ENCODE results near the gene USP47. TPM values are rescaled to one million over a fixed set of nuclear protein-coding genes. Genes with fewer than 3 reads are reported as not detected.

Gene USP47
- total and polyA plus RNA-seq, 8 donors, result 40.9 to 127 (median 108) TPM

DNA sequence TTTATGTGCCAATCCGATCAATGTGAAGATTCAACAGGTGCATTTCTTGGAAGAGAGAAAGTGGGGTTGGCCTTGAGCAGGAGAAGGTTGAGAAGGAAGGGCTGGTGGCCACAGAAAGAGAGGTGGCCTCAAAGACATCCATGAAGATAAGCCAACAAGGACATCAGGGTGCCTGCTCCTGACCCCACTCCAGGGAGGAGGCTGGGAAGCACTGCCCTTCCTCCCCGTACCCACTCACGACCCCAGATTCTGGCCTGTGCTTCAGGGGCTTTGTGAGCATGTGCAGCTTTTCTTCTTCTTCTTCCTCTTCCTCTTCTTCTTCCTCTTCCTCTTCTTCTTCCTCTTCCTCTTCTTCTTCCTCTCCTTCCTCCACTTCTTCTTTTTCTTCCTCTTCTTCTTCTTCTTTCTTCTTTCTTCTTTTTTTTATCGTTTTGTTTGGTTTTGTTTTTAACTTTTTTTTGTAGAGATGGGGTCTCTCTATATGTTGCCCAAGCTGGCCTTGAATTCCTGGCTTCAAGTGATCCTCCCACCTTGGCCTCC lies 136.4 kb downstream of the USP47 start:
- H3K9me3 ChIP-seq, result no peaks in the 10 kb centered on the region
- no peak for TF ChIP-seq CTCF (IDR thresholded peaks at IDR 0.05)
- ATAC-seq, result no peak
- no peak overlapping the region for H3K4me3 ChIP-seq
- no peak for DNase-seq
- no peaks in the 10 kb centered on the region for H3K36me3 ChIP-seq
- intact Hi-C loops (cut with DNase I), result no loop called here
- no peaks in the 10 kb centered on the region for H3K27me3 ChIP-seq
- H3K27ac ChIP-seq, result peak overlapping the region; percentile 69 to 70
- peaks cover 43 to 49% of the 10 kb centered on the region in 2 donors for H3K4me1 ChIP-seq

DNA sequence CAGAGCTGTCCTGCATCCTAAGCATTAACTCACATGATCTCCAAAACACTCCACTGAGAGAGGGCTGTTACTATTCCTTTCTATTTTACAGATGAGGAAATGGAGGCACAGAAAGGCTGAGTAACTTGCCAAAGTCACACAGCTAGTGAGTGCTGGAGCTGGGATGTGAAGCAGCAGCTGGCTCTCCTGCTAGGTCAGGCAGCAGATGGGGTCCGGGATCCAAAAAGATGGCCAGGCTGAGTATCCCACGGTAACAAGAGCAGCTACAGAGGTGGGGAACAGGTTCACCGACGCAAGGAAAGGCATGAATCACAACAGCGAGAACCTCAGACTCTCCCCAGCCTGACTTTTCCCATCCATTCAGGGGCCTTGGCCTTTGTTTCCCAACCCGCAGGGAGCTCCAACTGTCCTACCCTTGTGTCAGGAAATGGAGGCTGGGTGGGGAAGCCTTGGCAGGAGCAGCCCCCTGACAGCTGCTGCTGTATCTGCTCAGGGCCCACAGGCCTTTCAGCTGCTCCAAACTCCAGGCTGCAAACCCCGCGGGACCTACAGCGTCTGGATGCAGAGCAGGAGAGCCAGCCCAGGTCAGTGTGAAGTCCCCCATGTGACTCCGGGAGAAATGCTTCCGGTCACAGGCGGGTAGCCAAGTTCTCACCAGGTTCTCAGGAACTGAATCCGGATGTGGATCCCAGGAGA lies 137.2 kb downstream of the USP47 start:
- H3K27me3 ChIP-seq, result no peaks in the 10 kb centered on the region
- no peak overlapping the region for H3K4me3 ChIP-seq
- H3K36me3 ChIP-seq, result no peaks in the 10 kb centered on the region
- H3K27ac ChIP-seq, result peak overlapping the region; percentile 69 to 70
- peak; percentile 18 for ATAC-seq
- DNase-seq, result peak in 2 of 4 donors; percentile 60 to 87
- peaks cover 37 to 44% of the 10 kb centered on the region in 2 donors for H3K4me1 ChIP-seq
- TF ChIP-seq CTCF (IDR thresholded peaks at IDR 0.05), result no peak
- intact Hi-C loops (cut with DNase I), result no loop called here
- H3K9me3 ChIP-seq, result no peaks in the 10 kb centered on the region

DNA sequence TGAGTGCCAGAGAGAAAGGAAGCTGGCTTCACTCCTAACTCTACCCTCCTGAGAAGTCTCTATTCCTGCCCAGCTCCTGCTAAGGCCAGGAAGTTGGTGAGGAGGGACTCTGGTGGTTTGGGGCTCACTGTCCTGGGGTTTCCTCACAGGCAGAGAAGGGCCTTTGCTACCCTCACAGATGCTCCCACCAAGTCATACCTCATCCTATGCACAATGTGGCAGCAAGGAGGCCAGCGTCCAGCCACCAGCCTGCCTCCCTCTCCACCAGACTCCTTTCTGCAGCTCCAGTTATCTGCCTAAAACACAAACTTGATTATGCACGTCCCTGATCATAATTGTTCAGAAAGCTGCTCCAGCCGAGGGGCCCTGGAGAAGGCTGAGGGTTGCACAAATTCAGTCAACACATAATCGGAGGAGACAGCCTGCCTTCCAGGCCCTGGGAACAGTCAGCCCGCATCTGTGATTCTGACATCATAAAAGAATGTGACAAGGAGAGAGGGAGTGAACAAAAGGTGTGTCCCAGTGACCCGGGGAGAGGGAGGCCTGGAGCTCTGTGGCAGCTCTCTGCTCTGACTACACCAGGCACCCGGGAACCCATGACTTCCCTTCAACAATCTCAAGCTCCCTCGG lies 137.8 kb downstream of the USP47 start:
- H3K36me3 ChIP-seq, result no peaks in the 10 kb centered on the region
- no peak for TF ChIP-seq CTCF (IDR thresholded peaks at IDR 0.05)
- intact Hi-C loops (cut with DNase I), result no loop called here
- peaks cover 37 to 44% of the 10 kb centered on the region in 2 donors for H3K4me1 ChIP-seq
- no peaks in the 10 kb centered on the region for H3K27me3 ChIP-seq
- H3K4me3 ChIP-seq, result no peak overlapping the region
- DNase-seq (peak in 2 of 4 donors; percentile 64 to 73), ATAC-seq (peak; percentile 64)
- no peaks in the 10 kb centered on the region for H3K9me3 ChIP-seq
- H3K27ac ChIP-seq, result peak overlapping the region; percentile 69 to 70

DNA sequence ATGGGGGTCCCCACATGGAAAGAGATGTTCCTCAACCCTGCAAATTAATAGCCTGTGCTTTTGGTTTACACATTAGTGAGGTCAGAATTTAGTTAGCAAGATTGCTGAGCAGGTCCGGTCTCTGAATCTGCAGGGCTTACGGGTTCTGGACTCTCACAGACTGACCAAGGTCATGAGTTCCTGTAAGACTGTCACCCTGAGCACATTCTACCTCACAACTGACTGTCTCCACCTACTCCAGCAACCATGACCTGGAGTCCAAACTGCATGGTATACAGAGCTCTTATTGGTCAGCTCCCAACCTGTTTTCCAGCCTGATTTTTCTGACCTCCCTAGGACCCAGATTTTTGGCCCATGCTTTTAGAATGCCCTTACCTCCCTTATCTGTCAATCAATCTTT lies 138.4 kb downstream of the USP47 start:
- ATAC-seq (no peak), DNase-seq (no peak)
- H3K4me1 ChIP-seq, result peaks cover 37 to 44% of the 10 kb centered on the region in 2 donors
- no peaks in the 10 kb centered on the region for H3K9me3 ChIP-seq
- no peak for TF ChIP-seq CTCF (IDR thresholded peaks at IDR 0.05)
- peak overlapping the region; percentile 69 to 70 for H3K27ac ChIP-seq
- H3K27me3 ChIP-seq, result no peaks in the 10 kb centered on the region
- intact Hi-C loops (cut with DNase I), result no loop called here
- H3K4me3 ChIP-seq, result no peak overlapping the region
- H3K36me3 ChIP-seq, result no peaks in the 10 kb centered on the region

- TF ChIP-seq CTCF (IDR thresholded peaks at IDR 0.05), result no peak
These were observed 139.1 kb downstream of the USP47 start for GRCh38 chr11:11980841-11981308.

More at GRCh38 chr11:11980841-11981308, 139.1 kb downstream of the USP47 start:
- intact Hi-C loops (cut with DNase I), result no loop called here
- Histone ChIP-seq H3K27ac (no peak overlapping the region), H3K4me1 (peaks cover 37 to 42% of the 10 kb centered on the region in 2 donors), H3K36me3 (no peaks in the 10 kb centered on the region), H3K4me3 (no peak overlapping the region), H3K9me3 (no peaks in the 10 kb centered on the region), H3K27me3 (no peaks in the 10 kb centered on the region)
- ATAC-seq (no peak), DNase-seq (no peak)
